HG03139 (cell line): ENCODE data around the gene FGFRL1.
A peak's percentile ranks its signal among the peaks of the same experiment; 100 is the strongest.

Experiments used
- ATAC-seq: cut with Tn5 transposase; IDR thresholded peaks from one replicate; pipeline ENCODE4 v1.9.1; 2021; ENCODE audit not compliant: unreplicated experiment

FGFRL1 gene

DNA sequence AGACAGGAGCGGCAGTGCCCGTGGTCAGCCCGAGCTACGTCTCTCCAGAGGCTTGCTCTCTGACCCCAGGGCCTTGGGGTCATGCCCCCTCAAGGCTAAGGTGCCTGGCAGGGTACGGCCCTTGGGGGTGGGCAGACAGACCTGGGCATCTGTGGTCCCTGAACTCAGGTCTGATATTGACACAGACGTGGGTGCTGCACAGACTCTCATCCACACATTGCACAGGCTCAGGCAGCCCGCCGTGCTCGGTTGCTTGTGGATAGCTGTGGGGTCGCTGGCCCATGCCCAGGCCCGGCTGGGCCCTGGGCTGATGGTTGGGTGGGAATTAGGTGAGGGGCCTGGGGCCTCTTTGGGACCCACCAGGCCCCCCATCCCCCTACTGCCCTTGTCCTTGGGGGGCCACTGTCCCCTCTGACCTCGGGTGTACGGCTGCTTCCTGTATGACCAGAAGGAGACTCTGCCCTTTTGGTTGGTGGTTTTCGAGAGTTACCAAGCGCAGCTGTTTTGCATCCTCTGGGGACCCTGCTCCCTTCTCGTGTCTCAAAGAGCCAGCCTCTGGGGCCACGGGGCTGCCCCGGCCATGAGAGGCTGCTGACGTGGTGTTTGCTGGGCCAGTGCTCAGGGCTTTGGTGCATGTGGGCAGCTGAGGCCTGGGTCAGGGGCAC lies 10.1 kb downstream of the FGFRL1 start:
- peak; percentile 70 for ATAC-seq

DNA sequence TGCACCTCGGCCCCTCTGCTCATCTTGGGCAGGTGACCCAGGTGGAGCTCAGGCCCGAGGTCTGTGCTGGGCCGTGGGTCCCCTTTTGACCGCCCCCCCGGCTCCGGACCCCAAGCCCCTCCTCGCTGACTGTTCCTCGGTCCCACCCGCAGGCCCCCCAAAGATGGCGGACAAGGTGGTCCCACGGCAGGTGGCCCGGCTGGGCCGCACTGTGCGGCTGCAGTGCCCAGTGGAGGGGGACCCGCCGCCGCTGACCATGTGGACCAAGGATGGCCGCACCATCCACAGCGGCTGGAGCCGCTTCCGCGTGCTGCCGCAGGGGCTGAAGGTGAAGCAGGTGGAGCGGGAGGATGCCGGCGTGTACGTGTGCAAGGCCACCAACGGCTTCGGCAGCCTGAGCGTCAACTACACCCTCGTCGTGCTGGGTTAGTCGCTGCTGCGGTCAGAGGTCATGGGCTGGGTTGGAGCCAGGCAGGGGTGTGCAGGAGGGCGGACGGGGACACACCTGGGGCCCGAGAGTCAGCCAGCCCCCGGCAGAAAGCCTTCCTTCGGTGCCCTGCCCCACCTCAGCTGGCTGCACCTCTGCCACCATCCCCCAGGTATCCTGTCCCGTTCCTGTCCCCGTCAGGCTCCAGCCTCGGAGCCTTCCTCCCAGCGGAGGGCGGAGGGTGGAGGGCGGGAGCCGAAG lies 10.8 kb downstream of the FGFRL1 start:
- no peak for ATAC-seq

DNA sequence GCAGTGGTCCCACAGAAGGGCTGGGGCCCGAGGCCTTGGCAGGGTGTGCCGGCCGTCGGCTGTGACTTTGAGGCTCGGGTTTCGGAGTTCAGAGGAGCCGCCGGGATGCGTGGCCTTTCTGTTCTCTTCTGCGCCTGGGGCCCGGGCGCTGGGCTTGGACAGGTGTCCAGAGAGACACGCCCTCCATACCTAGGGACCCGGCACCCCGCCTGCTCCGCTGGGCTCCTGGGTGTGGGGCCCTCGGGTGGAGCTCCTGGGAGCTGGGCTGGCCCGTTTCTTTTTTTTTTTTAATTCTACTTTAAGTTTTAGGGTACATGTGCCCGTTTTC lies 11.3 kb downstream of the FGFRL1 start:
- ATAC-seq: no peak

DNA sequence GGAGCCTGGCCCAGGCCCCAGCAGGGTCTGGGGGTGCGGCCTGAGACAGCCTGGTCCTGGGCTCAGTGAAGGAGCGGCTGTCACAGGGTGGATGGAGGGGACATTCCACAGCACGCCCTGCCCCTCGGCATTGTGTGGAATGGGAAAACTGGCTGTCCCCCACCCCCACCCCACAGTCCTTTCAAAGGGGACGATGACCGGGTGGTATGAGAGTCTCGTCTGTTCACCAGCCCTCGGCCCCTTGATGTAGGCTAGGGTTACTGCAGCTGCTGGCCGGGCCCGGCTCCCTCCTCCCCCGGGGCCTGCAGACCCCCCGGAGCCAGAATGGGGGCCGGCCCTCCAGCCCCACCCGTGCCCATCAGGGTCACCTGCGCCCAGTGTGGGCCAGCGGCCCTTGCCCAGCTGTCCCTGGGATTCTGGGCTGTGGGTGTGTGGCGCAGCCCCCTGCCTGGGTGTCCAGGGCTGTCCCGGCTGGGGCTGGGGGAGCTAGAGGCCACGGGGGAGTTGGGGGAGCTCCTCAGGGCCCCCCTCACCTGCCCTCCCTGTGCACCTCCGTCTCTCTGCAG lies 11.7 kb downstream of the FGFRL1 start:
- ATAC-seq: no peak

DNA sequence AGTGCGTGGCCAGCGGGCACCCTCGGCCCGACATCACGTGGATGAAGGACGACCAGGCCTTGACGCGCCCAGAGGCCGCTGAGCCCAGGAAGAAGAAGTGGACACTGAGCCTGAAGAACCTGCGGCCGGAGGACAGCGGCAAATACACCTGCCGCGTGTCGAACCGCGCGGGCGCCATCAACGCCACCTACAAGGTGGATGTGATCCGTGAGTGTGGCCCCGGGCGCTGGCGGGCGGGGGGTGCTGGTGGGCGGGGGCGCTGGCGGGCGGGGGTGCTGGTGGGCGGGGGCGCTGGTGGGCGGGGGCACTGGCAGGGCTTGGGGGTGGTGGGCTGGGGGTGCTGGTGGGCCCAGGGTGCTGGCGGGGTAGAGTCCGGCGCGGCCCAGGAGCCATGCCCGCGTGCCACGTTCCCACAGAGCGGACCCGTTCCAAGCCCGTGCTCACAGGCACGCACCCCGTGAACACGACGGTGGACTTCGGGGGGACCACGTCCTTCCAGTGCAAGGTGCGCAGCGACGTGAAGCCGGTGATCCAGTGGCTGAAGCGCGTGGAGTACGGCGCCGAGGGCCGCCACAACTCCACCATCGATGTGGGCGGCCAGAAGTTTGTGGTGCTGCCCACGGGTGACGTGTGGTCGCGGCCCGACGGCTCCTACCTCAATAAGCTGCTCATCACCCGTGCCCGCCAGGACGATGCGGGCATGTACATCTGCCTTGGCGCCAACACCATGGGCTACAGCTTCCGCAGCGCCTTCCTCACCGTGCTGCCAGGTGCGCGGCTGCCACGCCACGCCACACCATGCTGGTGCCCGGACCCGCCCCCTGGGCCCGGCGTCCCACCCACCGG lies 12.7 kb downstream of the FGFRL1 start:
- no peak for ATAC-seq

DNA sequence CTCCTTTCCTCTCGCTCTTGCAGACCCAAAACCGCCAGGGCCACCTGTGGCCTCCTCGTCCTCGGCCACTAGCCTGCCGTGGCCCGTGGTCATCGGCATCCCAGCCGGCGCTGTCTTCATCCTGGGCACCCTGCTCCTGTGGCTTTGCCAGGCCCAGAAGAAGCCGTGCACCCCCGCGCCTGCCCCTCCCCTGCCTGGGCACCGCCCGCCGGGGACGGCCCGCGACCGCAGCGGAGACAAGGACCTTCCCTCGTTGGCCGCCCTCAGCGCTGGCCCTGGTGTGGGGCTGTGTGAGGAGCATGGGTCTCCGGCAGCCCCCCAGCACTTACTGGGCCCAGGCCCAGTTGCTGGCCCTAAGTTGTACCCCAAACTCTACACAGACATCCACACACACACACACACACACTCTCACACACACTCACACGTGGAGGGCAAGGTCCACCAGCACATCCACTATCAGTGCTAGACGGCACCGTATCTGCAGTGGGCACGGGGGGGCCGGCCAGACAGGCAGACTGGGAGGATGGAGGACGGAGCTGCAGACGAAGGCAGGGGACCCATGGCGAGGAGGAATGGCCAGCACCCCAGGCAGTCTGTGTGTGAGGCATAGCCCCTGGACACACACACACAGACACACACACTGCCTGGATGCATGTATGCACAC lies 13.6 kb downstream of the FGFRL1 start:
- no peak for ATAC-seq

DNA sequence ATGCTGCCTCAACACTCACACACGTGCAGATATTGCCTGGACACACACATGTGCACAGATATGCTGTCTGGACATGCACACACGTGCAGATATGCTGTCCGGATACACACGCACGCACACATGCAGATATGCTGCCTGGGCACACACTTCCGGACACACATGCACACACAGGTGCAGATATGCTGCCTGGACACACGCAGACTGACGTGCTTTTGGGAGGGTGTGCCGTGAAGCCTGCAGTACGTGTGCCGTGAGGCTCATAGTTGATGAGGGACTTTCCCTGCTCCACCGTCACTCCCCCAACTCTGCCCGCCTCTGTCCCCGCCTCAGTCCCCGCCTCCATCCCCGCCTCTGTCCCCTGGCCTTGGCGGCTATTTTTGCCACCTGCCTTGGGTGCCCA lies 14.7 kb downstream of the FGFRL1 start:
- ATAC-seq: no peak

DNA sequence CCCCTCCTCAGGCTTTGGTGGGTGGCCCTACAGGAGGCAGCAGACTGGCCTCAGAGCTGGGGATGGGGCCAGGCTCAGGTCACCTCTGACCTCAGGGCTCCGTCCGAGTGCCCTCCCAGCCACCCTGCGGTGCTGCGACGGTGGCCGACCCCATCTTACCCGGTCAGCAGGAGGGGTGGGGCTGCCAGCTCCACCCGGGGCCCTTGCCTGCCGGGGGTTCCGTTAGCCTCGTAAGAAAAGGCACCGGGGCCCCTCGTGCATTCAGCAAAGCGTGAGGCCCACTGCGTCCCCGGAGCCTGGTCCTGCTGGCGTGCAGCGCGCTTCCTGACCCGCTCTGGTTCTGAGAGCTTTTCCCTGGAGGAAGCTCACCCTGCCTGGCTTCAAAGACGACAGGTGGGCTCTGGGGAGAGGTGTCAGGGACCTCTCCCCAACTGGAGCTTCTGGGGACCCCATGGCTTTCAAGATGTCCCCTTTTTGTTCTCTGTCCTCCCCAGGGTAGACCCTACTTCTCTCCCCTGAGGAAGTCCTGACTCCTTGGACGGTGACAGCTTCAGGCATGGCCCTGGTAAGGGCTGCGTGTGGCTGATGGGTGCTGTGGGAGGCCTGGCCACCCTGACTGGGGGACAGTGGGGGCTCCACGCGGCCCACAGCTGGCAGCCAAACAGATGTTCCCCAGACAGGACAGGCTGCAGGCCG lies 15.9 kb downstream of the FGFRL1 start:
- ATAC-seq: no peak

DNA sequence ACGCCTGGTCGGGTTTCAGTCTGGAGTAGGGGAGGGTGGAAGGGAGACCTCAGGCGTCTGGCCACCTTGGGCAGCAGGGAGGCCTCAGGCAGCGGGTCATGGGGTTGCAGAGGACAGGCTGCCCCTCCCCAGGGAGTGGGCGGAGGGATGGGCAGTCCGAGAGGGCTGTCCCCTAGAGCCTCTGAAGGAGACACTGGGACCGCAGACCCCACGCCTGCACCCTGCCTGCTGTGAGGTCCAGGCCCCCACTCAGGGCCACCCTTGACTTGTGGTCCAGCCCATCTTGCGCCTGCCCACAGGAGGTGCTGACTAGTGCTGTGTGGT lies 16.5 kb downstream of the FGFRL1 start:
- ATAC-seq: no peak

DNA sequence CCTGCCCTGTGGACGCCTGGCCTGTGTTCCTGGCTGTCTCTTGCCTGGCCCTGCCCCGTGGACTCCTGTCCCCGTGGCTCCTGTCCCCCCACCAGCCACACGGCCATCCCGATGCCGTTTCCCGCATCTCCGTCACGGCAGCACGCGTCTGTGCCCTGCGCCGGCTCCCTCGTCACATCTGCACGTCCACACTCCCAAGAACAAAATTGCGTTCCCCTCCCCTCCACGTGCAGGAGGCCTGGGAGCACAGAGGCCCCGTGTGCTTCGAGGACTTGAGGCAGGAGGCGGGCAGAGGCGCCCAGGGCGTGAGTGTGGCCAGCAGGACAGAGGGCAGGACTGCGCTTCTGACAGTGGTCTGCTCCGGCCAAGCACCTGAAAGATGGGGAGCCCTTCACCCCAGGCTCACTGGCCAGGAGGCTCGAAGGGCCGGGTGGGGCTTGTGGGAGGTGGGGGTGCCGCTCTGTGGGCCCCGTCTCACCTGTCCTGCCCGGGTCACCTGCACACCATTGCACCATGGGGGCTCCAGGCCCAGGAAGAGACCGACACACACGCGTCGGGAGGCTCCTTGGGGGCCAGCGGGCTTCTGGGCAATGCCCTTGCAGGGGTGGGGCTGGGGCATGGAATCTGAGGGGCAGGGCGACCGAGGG lies 17.3 kb downstream of the FGFRL1 start:
- ATAC-seq: no peak

DNA sequence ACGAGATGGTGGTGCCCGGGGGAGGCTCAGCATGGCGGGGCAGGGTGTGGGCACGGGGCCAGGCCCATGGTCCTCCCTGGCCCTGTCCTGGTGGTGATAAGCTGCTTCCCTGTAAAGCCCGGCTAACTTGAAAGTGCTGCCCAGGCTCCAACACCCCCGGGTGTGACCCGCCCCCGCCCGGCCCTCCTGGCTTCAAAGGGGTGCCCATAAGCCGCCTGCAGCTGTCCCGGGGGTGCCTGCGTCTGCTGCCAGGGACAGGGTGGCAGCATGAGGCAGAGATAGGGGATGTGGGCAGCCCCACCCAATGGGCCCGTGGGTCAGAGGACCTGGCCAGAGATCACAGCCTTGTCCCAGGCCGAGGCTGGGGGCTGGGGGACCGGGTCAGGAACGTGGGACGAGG lies 18.1 kb downstream of the FGFRL1 start:
- ATAC-seq: no peak

DNA sequence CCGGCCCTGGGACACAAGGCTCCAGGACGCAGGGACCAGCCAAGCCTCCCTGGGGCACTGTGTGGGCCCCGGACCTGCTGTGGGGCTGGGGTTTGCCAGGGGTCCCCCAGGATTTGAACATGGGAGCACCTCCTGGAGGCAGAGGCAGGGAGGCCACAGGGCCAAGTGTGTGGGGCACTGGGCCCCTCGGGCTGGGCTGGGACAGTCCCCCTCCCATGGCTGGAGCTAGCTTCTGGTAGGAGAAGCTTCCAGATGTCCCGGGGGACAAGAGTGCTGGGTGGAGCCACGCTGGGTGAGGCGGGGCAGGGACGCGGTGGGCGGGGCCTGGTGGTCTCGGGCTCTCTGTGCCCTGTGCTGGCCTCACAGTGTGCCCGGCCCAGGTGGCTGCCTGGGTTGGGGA lies 18.6 kb downstream of the FGFRL1 start:
- no peak for ATAC-seq

DNA sequence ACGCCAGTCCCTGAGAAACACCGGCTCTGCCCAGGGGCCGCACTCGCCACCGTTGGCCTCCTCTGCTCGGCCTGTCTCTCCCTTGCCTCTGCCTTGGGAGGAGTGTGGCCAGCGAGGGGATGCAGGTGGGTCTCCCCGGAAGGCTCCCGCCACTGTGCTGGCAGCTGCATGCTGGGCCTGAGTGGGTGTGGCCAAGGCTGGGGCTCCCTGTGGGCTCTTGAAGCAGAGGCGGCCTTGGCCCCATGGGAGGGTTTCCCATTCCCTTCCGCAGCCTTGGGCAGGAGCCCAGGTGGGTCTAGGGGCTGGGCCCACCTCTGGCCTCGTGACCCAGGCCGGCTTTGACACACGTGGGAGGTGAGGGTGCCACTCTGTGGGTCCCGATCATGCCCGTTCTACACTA lies 19.1 kb downstream of the FGFRL1 start:
- no peak for ATAC-seq

DNA sequence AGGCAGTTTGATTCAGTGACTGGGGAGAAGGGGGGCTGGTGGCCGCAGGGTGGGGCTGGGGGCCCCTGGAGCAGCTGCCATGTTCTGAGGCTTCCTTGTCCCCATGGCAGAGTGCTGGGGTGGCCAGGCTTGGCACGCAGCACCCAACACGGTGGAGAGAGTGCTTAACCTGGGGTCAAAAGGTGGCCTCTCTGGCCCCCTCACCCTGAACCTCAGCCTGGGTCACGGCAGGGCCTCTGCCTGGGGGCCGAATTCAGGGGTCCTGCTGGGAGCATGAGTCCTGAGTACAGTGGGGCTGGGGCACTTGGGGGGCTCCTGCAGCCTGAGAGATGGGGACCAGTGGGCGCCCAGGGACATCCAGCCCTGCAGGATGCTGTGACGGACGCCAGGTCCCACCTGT lies 19.9 kb downstream of the FGFRL1 start:
- no peak for ATAC-seq

DNA sequence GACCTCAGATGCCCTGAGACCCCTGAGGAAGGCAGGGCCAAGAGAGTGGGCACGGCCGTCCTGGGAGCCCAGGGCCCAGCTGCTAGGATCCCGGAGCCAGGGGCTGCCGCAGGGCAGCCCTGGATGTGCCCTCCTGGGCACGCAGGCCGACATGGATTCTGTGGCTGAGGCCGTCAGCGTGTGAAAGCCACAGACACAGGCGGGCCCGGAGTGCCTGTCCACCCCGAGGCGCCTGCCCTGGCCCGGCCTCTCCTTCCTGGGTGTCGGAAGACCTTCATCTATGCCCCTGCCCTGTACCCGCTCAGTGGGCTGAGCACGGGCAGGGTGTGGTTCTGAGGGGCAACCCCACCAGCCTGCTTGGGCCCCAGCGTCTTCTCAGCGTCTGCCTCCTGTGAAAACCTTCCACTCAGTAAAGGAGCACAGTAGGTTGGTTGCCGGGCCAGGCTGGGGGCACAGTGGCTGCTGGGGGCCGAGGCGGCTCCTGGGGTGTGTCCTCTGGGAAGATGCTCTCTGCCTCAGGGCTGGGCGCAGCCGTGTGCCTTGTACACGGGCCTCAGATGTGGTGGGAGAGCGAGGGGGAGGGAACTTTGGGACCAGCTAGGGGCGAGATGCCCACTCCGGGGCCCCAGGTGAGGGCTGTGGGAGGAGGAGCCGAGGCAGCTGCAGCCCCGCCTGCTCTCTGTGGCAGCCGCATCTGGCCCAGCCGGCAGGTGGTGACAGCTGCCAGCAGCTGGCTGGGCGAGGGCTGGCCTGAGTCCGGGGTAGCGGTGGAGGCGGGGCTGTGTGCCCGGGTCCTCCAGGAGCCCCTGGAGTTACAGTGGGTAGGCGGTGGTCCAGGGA lies 20.8 kb downstream of the FGFRL1 start:
- no peak for ATAC-seq

DNA sequence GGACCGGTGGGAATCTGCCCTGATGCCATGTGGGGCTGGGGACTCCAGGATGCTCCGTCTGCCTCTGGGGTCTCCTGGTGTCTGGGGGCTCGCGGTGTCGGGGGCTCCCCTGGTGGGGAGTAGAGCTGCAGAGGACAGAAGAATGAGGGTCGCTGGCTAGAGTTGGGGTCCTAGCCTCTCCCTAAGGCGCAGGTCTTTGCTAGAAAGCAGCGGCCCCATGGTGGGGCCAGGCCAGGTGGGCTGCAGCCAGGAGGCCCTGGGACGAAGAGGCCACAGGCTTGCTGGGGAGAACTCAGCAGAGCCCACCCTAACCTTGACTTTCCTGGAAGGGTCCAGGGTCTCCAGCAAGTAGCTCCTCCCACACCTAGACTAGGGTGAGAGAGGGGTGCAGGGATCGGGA lies 21.4 kb downstream of the FGFRL1 start:
- ATAC-seq: no peak

DNA sequence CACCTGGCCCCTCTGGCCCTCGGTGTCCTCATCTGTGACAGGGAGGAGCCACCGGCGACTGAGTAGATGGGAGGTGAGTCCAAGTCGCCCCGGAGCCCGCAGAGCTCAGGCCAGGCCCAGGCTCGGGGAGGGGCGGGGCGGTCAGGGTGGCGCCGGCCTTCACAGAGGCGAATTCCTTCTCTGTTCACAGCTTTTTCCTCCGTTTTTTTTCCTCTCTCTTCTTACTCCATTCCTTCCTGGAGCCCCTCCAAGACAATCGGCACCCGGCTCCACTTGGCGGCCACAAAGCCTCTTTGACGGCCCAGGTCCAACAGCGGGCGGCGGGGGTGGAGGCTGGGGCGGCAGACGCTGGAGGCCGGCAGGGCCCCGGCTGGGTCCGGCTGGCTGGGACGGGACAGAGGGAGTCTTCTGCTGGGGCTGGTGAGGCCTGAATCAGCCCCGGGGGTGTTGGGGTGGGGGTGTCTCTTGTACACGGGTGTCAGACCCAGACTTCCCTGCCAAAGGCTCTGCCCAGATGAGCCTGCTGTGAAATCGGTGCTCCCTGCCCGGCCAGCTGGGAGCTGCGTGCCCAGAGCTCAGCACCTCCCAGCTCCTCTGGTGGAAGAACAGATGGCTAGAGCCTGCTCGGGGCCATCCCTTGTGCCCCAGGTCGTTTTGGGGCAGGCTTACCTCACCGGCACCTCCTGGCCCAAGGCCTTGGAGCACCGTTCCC lies 22.6 kb downstream of the FGFRL1 start:
- ATAC-seq: no peak

DNA sequence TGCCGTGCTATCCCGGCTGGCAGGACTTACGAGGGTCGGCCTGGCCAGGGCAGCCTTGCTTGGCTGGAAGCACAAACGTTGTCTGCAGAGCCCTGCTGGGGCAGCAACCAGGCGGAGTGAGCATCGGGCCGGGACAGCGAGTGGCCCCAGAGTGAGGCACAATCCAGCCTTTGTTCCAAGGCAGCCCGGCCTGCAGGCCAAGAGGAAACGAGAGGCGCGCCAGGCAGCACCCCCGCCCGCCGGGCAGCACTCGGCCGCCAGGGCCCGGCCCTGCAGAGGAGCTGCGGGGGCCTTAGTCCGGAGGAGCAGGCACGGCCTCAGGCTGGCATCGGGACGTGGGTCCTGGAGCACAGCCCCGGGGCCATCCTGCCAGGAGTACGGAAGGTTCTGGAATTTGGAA lies 24.1 kb downstream of the FGFRL1 start:
- ATAC-seq: no peak

DNA sequence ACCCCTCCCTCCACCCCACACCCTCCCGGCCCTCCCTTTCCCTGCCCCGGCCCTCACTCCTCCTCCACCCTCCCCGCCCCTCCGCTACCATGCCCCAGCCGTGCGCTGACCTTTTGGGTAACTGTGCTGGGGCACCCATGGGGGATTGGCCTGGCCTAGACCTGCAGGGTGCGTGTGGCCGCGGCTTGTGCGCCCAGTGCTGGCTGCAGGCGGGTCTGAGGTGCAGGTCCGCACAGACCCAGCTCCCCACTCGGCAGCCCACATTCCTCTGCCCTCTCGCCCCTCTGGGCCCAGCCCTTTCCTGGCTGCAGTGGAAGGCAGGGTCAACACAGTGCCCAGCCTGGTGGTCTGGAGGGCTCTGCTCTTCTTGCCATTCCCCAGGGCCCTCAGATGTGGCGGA lies 24.7 kb downstream of the FGFRL1 start:
- ATAC-seq: no peak
